Colonic mucosa (tissue), 4 donors: ENCODE data around the gene PGM1. TPM values are rescaled to one million over a fixed set of nuclear protein-coding genes. Genes with fewer than 3 reads are reported as not detected.

Source experiments
- DNase-seq: peaks from one replicate; pipeline ENCODE4 v3.0.0-alpha.2; 2020
- H3K27ac ChIP-seq: fragments of 200-600 bp; one replicate; pipeline ENCODE4 v1.8.0; 2021
- H3K27me3 ChIP-seq: fragments of 200-600 bp; one replicate; pipeline ENCODE4 v1.8.0; 2021
- H3K36me3 ChIP-seq: fragments of 200-600 bp; one replicate; pipeline ENCODE4 v1.8.0; 2021
- H3K4me1 ChIP-seq: fragments of 200-600 bp; one replicate; pipeline ENCODE4 v1.8.0; 2021; ENCODE audit warnings: mild to moderate bottlenecking
- H3K4me3 ChIP-seq: fragments of 200-600 bp; one replicate; pipeline ENCODE4 v1.8.0; 2021
- H3K9ac ChIP-seq, 2 donors: one replicate each; pipeline ENCODE4 v1.7.0; 2013; ENCODE audit warnings: control low read depth in 2 of 2, low read depth in 2 of 2, low read length in 2 of 2
- H3K9me3 ChIP-seq: fragments of 200-600 bp; one replicate; pipeline ENCODE4 v1.8.0; 2021
- CTCF ChIP-seq: fragments of 200-600 bp; IDR thresholded peaks from one replicate; pipeline ENCODE4 v1.8.0; 2022; ENCODE audit warnings: antibody characterized with exemption, mild to moderate bottlenecking
- intact Hi-C: fragments of 100-400 bp; cut with DNase I; formaldehyde crosslinking; loops from one replicate; pipeline ENCODE4 v1.14.1; 2022
- total RNA-seq, 2 donors: library from RNA; stranded (reverse); fragmentation: NEBNext Ultra II Directional in 1 of 2; extraction: Animal tissue kit (Norgen Biotek cat#: 25700) in 1 of 2; gene quantifications; one replicate each; pipeline ENCODE4 v1.2.1, GENCODE V29; 2021
- donor health status: healthy.
- donor health status: DM: no; HTN: no; CAD: no.
- donor health status: DM: no; HTN: no; CAD: no.

The PGM1 gene
- total RNA-seq, 2 donors from 2014 or later: 104 to 146 TPM

GRCh38 chr1:63592536-63593302 is 492 bp upstream of the PGM1 start:
- Histone ChIP-seq H3K27me3 (no peaks in the 10 kb centered on the region), H3K36me3 (no peaks in the 10 kb centered on the region), H3K9ac (peak overlapping the region; percentile 91 to 95), H3K9me3 (no peaks in the 10 kb centered on the region), H3K4me3 (peak overlapping the region; percentile 76), H3K4me1 (no peaks in the 10 kb centered on the region), H3K27ac (peak overlapping the region; percentile 93)
- TF ChIP-seq CTCF: no peak
- DNase-seq: peak; percentile 80
- intact Hi-C loops: no loop called here

GRCh38 chr1:63593886-63594605 is 835 bp downstream of the PGM1 start:
- Histone ChIP-seq H3K36me3 (no peaks in the 10 kb centered on the region), H3K9ac (peak overlapping the region; percentile 91 to 95), H3K27me3 (no peaks in the 10 kb centered on the region), H3K4me1 (no peaks in the 10 kb centered on the region), H3K4me3 (peak overlapping the region; percentile 76), H3K27ac (peak overlapping the region; percentile 93), H3K9me3 (no peaks in the 10 kb centered on the region)
- DNase-seq: peak; percentile 87
- TF ChIP-seq CTCF: no peak
- intact Hi-C loops: no loop called here

GRCh38 chr1:63595435-63595834 is 2.2 kb downstream of the PGM1 start:
- no peaks in the 10 kb centered on the region for H3K27me3 ChIP-seq
- no peak overlapping the region for H3K4me3 ChIP-seq
- H3K4me1 ChIP-seq: no peaks in the 10 kb centered on the region
- no peaks in the 10 kb centered on the region for H3K36me3 ChIP-seq
- H3K9ac ChIP-seq: no peak overlapping the region
- H3K27ac ChIP-seq: no peak overlapping the region
- intact Hi-C loops: no loop called here
- DNase-seq: no peak
- no peak for TF ChIP-seq CTCF
- no peaks in the 10 kb centered on the region for H3K9me3 ChIP-seq

- Histone ChIP-seq H3K4me1 (no peaks in the 10 kb centered on the region), H3K9ac (no peak overlapping the region), H3K27ac (no peak overlapping the region), H3K27me3 (no peaks in the 10 kb centered on the region), H3K4me3 (no peak overlapping the region), H3K9me3 (no peaks in the 10 kb centered on the region), H3K36me3 (no peaks in the 10 kb centered on the region)
- intact Hi-C loops: no loop called here
- TF ChIP-seq CTCF: no peak
- DNase-seq: no peak
Measured at GRCh38 chr1:63599799-63600198, 6.6 kb downstream of the PGM1 start.

- TF ChIP-seq CTCF: no peak
- Histone ChIP-seq H3K9me3 (no peaks in the 10 kb centered on the region), H3K27ac (no peak overlapping the region), H3K4me3 (no peak overlapping the region), H3K4me1 (no peaks in the 10 kb centered on the region), H3K27me3 (no peaks in the 10 kb centered on the region), H3K36me3 (no peaks in the 10 kb centered on the region), H3K9ac (no peak overlapping the region)
- intact Hi-C loops: no loop called here
- no peak for DNase-seq
Measured at GRCh38 chr1:63600248-63600647, 7.0 kb downstream of the PGM1 start.
